HG03139 (cell line): ENCODE data around the gene EIPR1.

Experiments
- ATAC-seq: cut with Tn5 transposase; IDR thresholded peaks from one replicate; pipeline ENCODE4 v1.9.1; 2021; ENCODE audit not compliant: unreplicated experiment

The EIPR1 gene

DNA sequence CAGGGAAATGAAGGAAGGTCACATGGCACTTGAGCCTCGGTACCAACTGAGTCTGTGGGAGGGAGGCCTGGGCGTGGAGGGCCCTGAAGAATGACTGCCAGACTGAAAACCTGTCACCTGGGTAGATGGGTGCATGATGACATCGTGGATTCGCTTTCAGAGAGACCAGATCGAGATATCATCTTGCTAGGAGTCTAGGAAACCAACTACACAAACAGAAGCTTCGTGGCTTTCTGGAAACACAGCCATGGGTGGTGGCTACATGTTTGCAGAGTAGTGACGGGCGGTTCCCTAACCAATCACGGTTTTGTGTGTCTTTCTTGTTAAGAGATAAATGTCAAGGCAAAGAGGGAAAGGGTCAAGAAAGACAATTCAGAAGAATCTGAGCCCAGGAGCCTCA lies 155.0 kb downstream of the EIPR1 start:
- ATAC-seq, result peak; percentile 40

DNA sequence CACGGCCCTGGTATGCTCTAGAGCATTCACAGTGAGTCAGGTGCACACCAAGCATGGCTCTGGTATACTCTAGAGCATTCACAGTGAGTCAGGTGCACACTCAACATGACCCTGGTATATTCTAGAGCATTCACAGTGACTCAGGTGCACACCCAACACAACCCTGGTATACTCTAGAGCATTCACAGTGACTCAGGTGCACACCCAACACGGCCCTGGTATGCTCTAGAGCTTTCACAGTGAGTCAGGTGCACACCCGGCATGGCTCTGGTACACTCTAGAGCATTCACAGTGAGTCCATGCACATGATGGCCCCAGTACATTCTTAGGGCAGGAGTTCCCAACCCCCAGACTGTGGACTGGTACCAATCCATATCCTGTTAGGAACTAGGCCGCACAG lies 158.1 kb downstream of the EIPR1 start:
- ATAC-seq, result no peak

DNA sequence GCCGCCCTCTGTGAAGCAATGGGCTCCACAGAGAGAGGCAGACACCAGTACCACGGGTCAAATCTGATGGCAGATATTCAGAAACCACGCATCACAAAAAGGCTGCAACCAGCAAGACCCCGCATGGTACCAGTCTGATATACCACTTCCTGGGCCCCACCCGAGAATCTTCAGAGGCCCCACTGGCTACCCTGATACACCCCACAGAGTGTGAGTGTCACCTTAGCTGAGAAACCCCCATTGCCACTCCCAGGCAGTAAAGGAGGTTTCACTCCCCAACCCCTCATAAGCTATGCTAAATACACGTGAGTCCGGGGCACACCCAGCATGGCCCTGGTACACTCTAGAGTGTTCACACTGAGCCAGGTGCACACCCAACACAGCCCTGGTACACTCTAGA lies 160.0 kb downstream of the EIPR1 start:
- no peak for ATAC-seq

DNA sequence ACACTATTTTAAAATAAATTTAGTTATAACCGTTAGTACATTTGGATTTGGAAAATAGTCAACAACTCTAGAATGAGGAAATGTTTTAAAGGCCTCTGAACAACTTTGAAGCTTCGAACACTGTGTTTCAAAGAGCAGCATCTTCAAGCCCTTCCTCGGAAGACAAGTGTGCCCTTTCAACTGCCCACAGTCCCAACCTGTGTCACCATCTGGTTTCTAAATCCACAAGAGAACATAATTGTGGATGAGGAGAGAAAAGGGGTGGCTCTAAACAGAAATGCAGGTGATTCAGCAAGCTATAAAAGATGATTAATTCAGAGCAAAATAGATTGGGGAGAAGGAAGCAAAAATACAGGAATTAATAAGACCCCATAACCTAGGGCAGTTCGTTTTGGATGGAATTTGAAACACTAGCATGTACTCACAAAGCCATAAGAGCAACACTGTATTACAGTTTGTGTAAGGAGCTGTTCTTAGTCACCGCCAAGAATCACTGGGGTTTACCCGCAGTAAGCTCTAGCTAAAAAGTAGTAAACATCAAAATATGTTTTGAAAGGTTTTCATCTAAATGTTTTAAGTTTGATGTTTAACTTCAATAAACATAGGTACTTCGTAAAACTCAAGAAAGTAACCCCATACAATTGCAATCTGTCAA lies 160.7 kb downstream of the EIPR1 start:
- no peak for ATAC-seq

DNA sequence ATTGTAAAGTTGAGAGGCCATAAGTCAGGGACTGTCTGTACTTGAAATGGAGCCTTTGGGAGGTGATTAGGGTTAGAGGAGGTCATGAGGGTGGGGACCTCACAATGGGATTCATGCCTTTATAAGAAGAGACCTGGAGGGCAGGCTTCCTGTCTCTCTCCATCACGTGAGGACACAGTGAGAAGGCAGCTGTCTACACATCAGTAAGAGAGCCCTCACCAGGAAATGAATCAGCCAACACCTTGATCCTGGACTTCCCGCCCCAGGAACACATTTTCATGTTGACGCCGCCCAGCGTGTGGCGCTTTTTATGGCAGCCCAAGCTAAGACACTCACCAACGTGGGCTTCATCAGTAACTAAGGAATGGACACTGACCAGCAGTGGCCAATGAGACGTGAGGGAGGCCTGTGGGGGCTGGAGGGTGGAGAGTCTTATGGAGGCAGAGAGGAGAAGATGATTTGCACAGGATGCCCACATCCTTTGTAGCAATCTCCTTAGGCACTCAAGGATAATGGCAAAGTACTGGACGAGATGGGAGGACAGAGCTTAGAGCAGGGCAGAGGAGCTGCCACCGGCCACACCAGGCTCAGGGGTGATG lies 162.7 kb downstream of the EIPR1 start:
- ATAC-seq, result no peak

DNA sequence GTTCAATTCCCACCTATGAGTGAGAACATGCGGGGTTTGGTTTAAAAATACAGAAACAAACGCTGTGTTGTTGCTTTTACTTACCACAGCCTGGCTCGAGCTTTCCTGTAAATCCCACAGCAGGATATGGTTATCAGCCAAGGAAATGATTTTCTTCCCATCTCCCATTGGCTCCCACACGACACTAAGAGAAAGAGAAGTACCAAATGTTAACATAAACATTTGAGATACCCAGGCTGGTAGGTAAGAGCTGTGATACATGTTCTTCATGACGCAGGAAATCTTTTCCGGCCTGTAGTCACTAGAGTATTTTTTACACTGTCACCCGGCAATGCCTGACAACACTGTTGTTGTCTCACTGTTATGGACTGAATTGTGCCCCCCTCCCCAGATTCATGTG lies 163.6 kb downstream of the EIPR1 start:
- ATAC-seq, result no peak

DNA sequence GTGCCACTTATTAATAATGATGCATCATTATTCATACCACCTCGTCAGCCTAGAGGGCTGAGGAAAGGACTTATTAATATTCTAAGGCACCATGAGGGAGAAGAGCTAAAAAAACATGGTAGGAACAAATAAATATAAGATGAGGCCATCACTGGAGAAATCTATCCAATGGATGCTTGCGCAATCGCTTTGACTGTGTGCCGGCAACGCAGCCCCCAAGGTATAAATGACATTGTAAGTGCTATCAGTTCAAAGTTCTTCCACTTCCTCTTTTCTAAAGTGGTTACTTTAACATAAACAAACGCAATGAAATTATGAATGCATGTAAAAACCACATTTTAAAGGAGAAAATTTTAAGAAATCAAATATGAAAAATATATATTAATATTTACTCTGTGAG lies 164.6 kb downstream of the EIPR1 start:
- ATAC-seq, result no peak

DNA sequence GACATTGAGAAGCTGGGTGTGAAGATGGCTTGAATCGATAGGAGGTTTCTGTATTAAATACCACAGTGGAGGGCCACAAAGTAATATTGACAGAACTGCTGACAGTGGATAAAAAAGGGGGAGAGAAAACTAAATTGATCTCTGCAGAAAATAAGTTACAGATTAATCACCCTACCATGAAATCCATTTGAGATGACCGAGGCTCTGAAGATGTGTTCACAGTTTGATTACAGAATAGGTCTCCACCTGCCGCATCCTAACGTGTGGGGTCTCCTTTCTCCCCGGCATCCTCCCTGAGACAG lies 165.6 kb downstream of the EIPR1 start:
- ATAC-seq, result no peak

DNA sequence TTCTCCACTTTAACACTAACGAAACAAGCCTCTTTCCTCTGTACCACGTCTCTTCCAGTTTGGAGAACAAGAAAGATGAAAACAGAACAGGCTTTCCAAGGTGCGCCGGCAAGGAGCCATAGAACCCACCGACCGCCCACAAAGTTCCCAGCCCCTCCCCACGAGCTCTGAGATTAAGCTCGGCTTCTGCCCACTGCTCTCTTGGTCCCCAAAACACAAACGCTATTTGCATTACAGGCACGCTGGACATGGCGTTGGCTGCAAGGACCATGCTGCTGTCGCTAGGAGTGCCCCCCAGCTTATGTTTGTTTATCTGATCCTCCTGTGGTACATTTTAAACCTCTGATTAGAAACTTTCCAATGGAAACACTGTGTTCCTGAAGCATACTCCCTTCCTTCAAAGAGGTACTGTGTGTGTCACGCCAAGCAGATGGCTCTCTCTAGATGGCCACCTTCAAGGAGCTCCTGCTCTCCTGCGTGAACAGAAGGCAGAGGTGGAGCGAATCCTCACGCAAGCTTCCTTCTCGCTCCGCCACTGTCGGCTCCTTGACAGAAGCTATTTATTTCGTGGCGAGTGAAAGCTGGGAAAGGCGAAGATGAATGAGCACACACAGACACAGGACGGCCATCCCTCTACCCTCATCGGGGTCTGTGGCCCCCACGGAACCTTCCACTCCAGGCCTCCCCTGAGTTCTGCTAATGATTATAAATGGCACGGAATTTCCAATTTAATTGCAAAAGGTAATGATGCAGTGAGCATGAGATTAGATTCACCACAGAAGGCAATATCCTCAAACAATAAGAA lies 166.2 kb downstream of the EIPR1 start:
- no peak for ATAC-seq

DNA sequence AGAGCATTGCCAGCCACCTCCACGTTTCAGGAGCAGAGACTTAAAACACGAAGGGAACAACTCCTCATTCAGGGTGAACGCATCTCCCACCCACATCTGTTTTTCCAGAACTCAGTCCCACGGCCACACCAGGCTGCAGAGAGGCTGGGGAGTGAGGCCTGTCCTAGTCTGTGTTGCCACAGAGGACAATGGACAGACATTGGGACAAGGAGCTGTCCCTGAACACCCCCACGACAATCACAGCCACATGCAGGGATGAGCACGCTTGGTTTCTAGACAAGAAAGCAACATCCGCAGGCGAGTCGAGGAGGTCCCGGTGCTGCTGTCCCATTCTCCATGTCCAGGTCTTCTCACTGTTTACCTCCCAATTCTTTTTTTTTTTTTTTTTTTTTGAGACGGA lies 167.4 kb downstream of the EIPR1 start:
- ATAC-seq, result no peak

DNA sequence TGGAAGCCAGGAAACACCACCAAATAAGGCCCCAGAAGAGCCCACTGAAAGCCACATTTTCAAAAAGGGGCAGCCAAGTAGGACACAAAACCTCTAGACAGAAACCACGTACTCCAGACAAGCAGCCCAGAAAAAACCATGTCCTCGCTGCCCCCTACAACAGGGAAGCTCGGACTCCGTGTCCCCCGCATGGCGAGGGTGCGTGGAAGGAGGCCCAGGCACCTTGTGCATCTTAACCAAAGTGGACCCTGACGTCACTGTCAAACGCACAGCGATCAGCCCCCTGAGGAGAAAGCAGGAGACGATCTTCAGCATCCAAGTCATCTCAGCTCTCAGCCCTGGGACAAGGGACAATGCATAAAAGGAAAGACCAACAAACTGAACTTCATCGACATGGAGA lies 168.4 kb downstream of the EIPR1 start:
- no peak for ATAC-seq

DNA sequence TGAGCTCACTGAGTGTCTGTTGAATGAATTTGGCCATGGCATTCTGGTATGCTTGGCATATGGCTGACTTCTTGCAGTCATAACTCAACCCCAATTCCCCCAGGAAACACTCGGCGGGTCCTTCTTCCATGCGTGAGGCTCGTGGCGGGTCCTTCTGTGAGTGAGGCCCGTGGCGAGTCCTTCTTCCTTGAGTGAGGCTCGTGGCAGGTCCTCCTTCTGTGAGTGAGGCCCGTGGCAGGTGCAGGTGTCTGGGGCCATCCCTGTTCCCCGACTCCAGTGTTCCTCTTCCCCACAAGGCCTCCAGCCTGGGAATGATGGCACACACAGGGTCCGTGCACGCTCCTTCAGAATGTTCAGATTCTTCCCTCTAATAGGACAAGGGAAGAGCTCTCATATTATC lies 169.0 kb downstream of the EIPR1 start:
- ATAC-seq, result no peak

DNA sequence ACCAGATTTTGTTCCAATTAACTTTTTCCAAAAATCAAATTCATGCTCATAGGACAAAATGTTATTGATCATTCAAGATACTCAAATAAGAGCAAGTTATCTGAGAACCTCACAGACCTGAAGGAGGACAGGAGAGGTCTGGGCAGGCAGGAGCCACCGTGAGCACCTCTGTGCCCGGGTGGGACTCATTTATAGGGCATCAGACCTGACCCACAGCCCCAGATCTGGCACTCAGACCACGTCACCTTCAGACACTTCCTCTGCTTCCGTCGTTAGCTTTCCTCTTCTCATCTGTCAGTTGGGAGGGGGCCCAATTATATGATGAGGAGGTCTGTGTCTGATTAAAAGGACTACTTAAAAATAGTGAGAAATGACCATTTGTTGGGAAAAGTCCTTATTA lies 169.4 kb downstream of the EIPR1 start:
- ATAC-seq, result no peak

DNA sequence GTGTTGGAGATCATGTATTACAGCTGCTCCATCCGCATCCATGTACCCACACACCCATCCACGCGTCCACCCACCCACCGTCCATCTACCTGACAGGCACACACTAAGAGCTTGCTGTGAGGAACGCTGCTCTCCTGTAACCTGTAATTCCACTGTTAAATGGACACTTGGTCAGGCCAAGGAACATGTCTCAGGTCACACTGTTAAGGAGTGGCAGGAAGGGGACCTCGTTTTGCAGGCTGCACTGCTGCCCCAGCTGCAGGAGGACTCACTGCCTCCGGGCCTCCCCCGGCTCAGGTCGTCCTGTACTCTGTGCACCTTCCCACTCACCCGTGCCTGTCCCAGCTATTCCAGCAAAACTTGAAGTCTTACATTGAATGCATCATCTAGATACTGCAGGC lies 170.5 kb downstream of the EIPR1 start:
- ATAC-seq, result no peak

DNA sequence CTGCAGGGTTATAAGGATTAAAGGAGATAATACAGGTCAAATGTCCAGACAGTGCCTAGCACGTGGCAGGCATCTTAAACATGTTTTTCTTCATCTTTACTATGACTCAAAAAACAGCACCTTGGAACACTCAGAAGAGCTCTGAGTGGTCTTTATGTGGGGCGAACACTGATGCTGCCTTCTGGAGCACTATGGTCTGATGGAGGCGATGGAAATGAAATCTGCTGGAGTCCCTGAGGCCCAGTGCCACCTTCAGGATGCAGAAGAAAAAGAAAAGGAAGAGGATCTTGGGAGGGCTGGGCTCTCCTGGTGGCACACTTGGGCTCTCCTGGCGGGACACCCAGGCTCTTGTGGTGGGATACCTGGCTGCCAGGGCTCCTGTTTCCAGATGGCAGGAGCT lies 171.8 kb downstream of the EIPR1 start:
- no peak for ATAC-seq

DNA sequence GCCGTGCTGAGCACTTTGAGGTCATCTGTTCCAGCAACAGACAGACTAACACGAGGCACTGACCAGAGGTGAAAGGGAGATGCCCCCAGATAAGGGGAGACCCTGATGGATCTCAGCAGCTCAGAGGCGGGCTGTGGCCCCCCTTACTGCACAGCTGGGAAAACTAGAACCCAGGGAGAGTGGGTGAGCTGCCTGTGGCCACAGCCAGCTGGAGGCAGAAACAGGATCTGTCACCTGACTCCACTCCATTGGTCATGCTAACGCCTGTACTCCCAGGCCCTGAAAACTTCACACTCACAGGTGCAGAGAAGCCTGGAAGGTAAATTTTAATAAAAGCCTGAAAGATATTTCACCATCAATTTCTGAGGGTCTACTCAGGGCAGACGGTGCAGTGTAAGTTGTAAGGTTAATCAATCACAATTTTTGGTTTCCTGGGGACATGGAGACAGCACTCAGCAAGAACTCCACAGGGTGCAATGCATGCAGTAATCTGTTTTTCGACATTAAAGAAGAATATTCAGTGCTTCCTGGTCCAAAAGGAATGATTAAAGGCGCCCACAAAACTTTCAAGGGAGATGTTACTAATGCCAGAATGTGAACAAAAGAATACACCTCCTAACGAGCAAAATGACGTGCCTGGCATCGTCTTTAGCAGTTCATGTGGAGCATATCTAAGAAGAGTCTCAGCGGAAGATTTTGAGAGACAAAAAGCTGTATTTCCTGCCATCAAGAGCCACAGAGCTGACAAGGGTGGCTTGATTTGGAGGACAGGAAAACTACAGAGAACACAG lies 173.4 kb downstream of the EIPR1 start:
- no peak for ATAC-seq

DNA sequence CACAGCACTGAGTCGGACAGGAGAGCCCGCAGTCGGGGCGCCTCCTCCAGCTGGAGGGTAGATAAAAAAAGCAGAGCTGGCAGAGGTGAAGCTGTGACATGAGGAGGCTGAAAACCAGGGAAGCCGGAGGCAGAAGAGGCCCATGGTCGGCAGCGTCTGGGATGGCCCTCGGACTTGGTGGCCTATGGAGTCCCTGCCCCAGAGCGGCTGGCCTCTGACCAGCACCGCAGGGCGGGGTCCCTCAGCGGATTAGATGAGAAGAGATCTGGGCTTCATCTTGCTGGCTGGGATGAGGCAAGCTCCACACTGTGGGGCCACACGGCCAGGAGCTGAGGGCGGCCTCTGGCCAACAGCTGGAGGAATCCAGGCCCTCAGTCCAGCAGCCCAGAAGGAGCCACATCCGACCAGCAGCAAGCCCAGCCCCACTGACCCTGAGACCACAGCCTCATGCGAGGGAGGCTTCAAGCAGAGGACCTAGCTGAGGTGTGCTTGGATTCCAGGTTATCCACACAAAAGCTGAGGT lies 174.1 kb downstream of the EIPR1 start:
- ATAC-seq, result no peak

DNA sequence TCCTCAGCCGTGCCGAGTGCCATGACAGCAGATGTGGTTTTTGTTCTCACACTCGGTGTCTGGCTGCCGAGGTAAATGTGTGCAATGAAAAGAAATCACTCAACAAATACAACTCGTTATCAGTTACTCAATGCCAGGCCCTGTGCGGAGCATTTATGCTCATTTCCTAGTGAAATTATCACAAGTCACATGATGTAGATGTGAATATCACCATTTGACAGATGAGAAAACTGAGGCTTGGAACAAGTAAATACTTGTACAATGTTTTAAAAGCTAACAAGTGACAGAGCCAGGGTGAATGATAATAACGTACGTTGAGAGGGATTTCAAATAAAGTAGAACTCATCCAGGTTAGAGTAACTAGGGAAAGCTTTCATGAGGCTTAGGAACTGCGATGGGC lies 174.7 kb downstream of the EIPR1 start:
- ATAC-seq, result no peak

DNA sequence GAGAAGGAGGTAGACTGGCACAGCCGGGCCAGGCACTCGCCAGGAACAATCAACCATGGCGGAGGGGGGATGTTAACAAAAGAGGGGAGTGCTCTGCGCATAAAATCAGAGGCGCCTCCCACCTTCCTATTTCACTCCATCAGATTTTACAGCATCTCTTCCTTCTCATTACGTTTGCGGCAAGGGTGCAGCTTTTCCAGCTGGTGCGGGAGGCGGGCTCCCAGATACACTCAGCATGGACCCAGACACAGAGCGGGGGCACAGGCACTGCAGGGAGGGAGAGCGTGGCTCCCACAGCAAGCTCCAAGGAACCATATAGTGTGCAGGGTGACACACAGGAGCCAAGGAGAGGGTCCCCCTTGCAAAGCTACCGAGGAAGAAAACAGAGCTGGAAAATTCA lies 176.3 kb downstream of the EIPR1 start:
- ATAC-seq, result no peak

DNA sequence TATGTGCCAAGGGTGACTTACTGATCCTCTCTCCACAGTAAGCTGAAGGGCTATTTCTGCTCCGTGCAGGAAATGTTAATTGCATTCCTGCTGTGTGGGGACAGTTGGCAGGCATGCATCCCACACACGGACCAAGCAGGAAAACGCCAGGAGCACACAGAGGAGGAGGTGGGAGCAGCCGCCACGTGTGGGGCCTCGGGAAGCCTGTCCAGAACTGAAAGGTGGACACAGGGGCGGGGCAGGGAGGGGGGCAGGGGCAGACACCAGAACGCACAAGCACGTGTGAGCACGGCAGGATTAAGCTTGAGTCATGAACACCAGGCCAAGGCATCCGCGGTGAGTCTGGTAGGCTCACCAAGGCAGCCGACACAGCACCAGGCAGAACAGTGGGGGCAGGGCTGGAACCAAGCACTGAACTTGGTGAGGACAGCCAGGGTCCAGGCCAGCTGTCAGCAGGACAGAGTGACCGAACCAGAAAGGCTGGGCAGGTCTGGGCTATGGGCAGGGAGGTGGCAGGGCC lies 177.1 kb downstream of the EIPR1 start:
- ATAC-seq, result no peak

DNA sequence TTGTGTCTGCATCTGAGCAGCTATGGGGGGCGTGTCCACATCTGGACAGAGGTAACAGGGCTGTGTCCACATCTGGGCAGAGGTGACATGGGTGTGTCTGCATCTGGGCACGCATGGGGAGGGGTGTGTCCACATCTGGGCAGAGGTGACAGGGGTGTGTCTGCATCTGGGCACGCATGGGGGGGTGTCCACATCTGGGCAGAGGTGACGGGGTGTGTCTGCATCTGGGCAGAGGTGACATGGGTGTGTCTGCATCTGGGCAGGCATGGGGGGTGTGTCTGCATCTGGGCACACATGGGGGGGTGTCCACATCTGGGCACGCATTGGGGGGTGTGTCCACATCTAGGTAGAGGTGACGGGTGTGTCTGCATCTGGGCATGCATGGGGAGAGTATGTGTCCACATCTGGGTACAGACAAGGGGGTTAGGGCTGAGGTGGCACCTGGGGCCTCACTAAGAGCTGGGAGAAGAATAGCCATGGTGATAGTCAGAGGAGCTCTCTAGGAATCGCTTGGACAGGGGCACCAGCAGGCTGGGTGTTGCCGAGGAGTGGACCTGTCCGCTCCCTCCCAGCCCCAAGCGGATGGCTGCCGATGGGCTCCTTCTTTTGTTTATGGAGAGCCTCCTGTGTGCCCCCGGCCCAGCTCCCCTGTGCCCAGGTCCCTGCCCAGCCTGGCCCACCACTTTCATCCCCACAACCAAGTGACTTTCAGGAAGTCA lies 177.8 kb downstream of the EIPR1 start:
- ATAC-seq, result no peak
